Ecto neural progenitor cell (in vitro differentiated cells): Measurements from ENCODE around the gene BUB1.
A peak's percentile ranks its signal among the peaks of the same experiment; 100 is the strongest.
"Not testable (repeated sequence)": the region's sequence is repeated elsewhere in the genome, so short reads cannot be mapped to it uniquely, and the experiment has no call there.

Source experiments
- DNase-seq: peaks from one replicate; pipeline ENCODE4 v3.0.0-alpha.2; 2018; ENCODE audit warnings: low spot score

BUB1 gene

DNA sequence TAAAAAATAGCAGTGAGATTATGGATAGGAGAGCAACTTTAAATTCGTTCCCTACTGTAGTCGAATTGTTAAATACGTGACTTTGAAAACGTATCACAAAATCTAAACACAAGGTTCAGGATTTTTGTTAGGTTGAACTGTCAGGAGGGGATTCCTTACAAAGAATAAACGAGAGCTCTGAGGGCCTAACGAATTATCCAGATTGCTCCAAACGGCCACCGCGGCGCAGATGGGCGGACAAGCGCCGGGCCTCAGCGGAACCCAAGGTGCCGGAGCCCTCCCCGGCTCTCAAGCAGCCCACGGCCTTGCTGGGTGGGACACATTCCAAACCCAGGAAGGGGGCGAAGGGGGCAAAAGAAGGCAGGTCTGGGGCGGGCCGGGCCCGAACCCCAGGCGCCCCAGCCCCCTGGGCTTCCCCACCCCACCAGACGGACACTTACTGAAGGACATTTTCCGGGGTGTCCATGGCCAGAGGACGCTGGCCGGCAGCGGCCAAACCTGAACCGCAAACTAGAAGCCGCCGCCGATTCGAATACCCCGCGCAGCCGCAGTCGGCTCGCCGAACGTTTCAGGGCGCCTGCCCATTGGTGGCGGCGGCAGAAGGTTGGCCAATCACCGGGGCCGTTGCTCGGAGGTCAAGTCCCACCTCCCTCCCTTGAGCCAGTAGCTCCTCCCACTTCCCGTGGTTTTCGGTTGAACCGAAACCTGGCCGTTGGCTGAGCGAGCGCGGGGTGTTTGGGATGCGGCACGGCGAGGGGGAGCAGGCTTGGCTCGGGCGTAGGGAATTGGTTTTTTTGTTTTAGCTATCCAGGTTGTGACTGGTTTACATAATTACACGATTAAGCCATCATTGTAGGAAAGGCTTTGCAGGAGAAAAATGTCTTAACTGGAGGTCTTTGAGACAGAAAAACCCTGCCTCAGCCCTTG, at the start of gene BUB1:
Gene BUB1, minus strand, starts transcription at position 534 of the 927 bp plus-strand sequence. Its CDS starts 68 bp downstream, at position 466.
- peak; percentile 98 for DNase-seq

GRCh38 chr2:110726285-110726684, 48.4 kb upstream of the BUB1 start:
- DNase-seq = no peak

GRCh38 chr2:110725859-110726258, 48.0 kb upstream of the BUB1 start:
- DNase-seq = no peak

DNA sequence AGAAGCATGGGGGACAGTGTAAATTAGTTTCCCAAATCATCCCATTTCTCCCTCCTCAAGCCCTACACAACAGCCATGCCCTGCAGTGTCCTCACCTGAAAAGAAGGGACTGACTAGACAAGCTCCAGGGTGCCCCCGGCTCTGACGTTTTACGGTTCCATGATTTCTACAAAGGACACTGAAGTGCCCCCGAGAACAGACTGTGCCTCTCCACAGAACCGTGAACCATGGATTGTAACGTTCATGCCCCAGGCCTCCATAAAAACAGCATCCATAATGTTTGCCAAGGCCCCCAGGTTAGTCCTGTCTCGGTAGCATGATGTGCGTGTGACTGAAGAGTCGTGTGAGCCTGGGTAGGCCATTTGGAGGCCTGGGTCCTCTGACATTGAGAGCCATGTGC, 47.5 kb upstream of the BUB1 start:
- DNase-seq = no peak

GRCh38 chr2:110724820-110725219, 47.0 kb upstream of the BUB1 start:
- no peak for DNase-seq

- no peak for DNase-seq
Observed at GRCh38 chr2:110720547-110720946, 42.7 kb upstream of the BUB1 start.

GRCh38 chr2:110718990-110719389, 41.1 kb upstream of the BUB1 start:
- no peak for DNase-seq

GRCh38 chr2:110718382-110718781, 40.5 kb upstream of the BUB1 start:
- no peak for DNase-seq

GRCh38 chr2:110717734-110718133, 39.9 kb upstream of the BUB1 start:
- no peak for DNase-seq

GRCh38 chr2:110716959-110717645, 39.2 kb upstream of the BUB1 start:
- no peak for DNase-seq

GRCh38 chr2:110714452-110715224, 36.8 kb upstream of the BUB1 start:
- DNase-seq = no peak

DNA sequence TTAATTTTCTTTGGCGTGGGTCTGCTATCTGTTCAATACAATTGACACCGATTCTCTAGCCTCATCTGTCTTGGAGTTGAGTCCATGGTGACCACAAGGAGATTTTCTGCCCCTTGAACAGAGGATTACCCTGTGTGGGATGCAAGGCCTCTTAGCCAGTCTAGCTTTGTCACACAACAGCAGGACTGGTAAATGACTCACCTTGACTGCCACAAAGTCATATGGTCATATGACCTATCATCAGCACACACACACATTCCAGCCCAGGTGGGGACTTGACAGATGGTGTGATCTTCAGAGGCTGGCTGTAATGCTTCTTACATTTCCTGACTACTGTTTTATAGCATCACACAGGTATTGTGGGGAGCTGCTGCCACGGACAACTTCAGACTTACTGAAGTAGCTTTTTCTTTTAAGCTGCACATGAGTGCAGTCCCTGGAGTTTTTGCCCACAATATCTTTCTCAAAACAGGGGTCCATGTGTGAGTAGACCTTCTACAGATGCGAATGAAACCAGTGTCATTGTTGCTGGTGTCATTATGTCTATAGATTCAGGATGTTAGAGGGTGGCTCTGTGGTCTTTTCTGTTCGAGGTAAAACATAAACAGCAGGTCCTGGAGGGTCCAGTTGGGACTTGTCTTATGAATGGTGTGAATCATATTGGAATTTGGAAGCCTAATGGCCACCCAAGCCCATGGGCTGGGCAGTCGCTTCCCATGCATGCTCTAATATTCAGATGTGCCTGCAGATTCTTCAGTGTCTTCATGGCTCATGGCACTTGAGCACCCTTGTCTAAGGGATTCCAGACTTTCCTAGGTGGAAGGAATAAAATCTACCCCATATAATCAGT, 35.9 kb upstream of the BUB1 start:
- no peak for DNase-seq

- DNase-seq = no peak
Observed at GRCh38 chr2:110712737-110713136, 34.9 kb upstream of the BUB1 start.

DNA sequence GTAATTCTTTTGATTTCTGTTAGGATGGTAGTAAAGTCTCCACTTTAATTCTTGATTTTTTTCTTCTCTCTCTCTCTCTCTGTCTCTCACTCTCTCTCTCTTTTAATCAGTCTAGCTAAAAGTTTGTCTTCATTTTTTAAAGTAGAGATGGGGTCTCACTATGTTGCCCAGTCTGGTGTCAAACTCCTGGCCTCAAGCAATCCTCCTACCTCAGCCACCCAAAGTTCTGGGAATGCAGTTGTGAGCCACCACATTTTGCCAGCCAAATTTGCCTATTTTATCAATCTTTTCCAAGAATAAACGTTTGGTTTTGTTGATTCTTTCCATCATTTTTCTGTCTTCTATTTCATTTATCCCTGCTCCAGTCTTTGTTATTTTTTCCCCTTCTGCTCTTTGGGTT, 30.6 kb upstream of the BUB1 start:
- no peak for DNase-seq

DNA sequence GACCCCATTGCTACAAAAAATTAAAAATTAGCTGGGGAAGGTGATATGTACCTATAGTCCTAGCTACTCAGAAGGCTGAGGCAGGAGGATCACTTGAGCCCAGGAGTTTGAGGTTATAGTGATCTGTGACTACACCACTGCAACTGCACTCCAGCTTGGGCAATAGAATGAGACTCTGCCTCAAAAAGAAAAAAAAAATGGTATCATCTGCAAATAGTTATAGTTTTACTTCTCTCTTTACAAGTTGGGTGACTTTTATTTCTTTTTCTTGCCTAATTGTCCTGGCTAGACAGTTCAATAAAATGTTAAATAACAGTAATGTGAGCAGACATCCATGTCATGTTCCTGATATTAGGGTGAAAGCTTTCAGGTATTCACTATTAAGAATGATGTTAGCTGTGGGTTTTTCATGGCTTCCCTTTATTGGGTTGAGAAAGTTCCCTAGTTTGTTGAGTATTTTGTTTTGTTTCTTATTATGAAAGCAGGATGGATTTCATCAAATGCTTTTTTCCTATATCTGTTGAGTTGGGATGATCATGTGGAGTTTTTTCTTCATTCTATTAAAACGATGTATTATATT, 29.6 kb upstream of the BUB1 start:
- DNase-seq = no peak

DNA sequence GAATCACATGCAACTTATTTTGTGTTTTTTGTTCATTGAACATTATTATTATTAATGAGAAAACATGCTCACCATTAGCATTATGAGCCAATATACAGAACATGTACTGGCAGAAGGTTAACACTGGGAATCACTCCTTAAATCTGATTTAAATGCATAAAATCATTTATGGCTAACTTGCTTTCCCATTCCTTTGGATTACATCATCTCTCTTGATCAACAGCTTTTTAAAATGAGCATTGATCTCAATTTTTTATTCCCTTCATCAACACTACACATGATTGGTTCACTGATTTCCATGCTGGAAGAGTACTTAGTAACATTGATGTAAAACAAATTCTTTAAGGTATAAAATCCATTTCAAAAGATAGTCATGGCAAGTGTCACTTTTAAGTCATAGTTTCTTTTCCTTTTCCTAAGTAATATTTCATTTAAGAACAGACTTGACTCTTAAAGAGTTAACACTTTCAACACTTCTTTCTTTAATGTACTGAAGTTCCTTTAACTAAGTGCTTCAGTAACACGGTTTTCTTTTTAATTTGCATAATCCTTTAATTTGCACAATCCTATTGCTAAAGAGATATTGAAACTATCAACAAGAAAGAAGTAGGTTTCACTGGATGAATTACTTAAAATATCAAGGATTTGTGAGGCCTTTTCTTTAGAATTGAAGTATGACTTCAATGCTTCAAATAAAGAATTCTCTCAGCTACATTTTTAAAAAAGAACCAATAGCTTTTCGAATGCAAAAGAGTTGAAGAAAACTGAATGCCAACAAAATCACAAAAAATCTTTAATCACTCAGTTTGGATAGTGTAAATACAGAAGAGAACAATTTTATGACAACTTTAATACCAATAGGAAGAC, 24.9 kb upstream of the BUB1 start:
- DNase-seq = no peak

- DNase-seq = not testable (repeated sequence)
Observed at GRCh38 chr2:110698253-110698652, 20.4 kb upstream of the BUB1 start.

GRCh38 chr2:110695146-110695898, 17.5 kb upstream of the BUB1 start:
- DNase-seq = not testable (repeated sequence)

DNA sequence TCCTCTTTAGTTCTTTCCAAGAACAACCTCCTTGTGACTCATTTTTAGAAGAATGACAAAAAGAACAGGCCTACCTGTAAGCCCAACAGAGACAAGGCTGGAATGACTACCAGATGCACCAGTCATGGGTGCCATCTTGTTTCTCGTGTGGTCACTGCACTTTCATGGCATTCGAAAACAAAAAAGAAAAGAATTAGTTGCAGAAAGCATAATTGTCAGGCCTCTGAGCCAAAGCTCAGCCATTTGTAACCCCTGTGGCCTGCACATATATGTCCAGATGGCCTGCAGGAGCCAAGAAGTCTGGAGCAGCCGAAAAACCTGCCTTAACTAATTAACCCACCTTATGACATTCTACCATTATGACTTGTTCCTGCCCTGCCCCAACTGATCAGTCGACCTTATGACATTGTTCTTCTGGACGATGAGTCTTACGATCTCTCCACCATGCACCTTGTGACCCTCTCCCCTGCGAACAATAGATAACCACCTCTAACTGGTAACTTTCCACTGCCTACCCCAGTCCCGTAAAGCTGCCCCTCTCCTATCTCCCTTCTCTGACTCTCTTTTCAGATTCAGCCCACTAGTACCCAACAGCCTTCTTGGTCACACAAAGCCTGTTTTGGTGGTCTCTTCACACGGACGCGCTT, 13.9 kb upstream of the BUB1 start:
- DNase-seq = no peak
